Astrocyte (in vitro differentiated cells and primary cell): Measurements from ENCODE around the gene ISLR2. TPM values are rescaled to one million over a fixed set of nuclear protein-coding genes. Genes with fewer than 3 reads are reported as not detected.

Experiments used
- DNase-seq: peaks from one replicate; pipeline ENCODE4 v3.0.0-alpha.2; 2010; ENCODE audit warnings: low read depth
- FAIRE-seq: peaks from 2 replicates; lab custom pipeline; 2011; peaks lifted over from hg19 to GRCh38; lab: Jason Lieb, UNC
- H2AFZ ChIP-seq: 2 replicates; pipeline ENCODE4 v1.6.0; 2012; ENCODE audit warnings: low read depth, low read length, inconsistent platforms
- H3K27ac ChIP-seq: 2 replicates; pipeline ENCODE4 v1.5.1; 2011; ENCODE audit warnings: low read depth, low read length, inconsistent platforms
- H3K27me3 ChIP-seq: 2 replicates; pipeline ENCODE4 v1.6.0; 2011; ENCODE audit warnings: low read length, inconsistent platforms; ENCODE audit not compliant: insufficient read depth
- H3K36me3 ChIP-seq: 2 replicates; pipeline ENCODE4 v1.5.1; 2011; ENCODE audit warnings: low read length, inconsistent platforms; ENCODE audit not compliant: insufficient read depth
- H3K4me1 ChIP-seq: 2 replicates; pipeline ENCODE4 v1.5.1; 2011; ENCODE audit warnings: low read length, inconsistent platforms; ENCODE audit not compliant: insufficient read depth
- H3K4me2 ChIP-seq: 2 replicates; pipeline ENCODE4 v1.6.0; 2012; ENCODE audit warnings: low read length, inconsistent platforms
- H3K4me3 ChIP-seq: 2 replicates; pipeline ENCODE4 v1.5.1; 2011; ENCODE audit warnings: low read depth, mild to moderate bottlenecking, low read length, inconsistent platforms; ENCODE audit not compliant: insufficient read depth
- H3K79me2 ChIP-seq: 2 replicates; pipeline ENCODE4 v1.6.0; 2012; ENCODE audit warnings: mild to moderate bottlenecking, low read length, inconsistent platforms; ENCODE audit not compliant: insufficient read depth
- H3K9ac ChIP-seq: 2 replicates; pipeline ENCODE4 v1.6.0; 2012; ENCODE audit warnings: mild to moderate bottlenecking, low read length, inconsistent platforms
- H3K9me3 ChIP-seq: 2 replicates; pipeline ENCODE4 v1.5.1; 2012; ENCODE audit warnings: low read depth, mild to moderate bottlenecking, low read length, inconsistent platforms; ENCODE audit not compliant: insufficient read depth
- H4K20me1 ChIP-seq: 2 replicates; pipeline ENCODE4 v1.6.0; 2012; ENCODE audit warnings: low read length, inconsistent platforms; ENCODE audit not compliant: insufficient read depth
- H3K27ac Mint-ChIP-seq: one replicate; pipeline ENCODE4 v1.8.0; 2021; ENCODE audit warnings: mild to moderate bottlenecking, mixed read lengths; ENCODE audit not compliant: unreplicated experiment
- H3K27me3 Mint-ChIP-seq: one replicate; pipeline ENCODE4 v1.8.0; 2021; ENCODE audit warnings: low read depth, mixed read lengths; ENCODE audit not compliant: unreplicated experiment
- H3K36me3 Mint-ChIP-seq: one replicate; pipeline ENCODE4 v1.8.0; 2021; ENCODE audit warnings: low read depth, mixed read lengths; ENCODE audit not compliant: unreplicated experiment
- H3K4me1 Mint-ChIP-seq: one replicate; pipeline ENCODE4 v1.8.0; 2021; ENCODE audit warnings: low read depth, mixed read lengths; ENCODE audit not compliant: unreplicated experiment
- H3K4me3 Mint-ChIP-seq: one replicate; pipeline ENCODE4 v1.8.0; 2021; ENCODE audit warnings: mild to moderate bottlenecking, moderate library complexity, mixed read lengths; ENCODE audit not compliant: unreplicated experiment
- H3K9me3 Mint-ChIP-seq: one replicate; pipeline ENCODE4 v1.8.0; 2021; ENCODE audit warnings: mild to moderate bottlenecking, mixed read lengths; ENCODE audit not compliant: unreplicated experiment
- EZH2 ChIP-seq: IDR thresholded peaks from 2 replicates; pipeline ENCODE4 v1.6.1; 2012; ENCODE audit warnings: mild to moderate bottlenecking, low read length, inconsistent platforms; ENCODE audit not compliant: insufficient read depth
- total RNA-seq: library from RNA; stranded (reverse); gene quantifications from 2 replicates; pipeline ENCODE4 v1.2.1, GENCODE V29; 2021
- TF ChIP-seq, protein P1 (sequence below): IDR thresholded peaks from 2 replicates; pipeline ENCODE4 v1.5.1; 2011; ENCODE audit warnings: low read depth, mild to moderate bottlenecking, inconsistent platforms, low read length, moderate library complexity; ENCODE audit not compliant: insufficient read depth

The ISLR2 gene
- total RNA-seq, 1 donor from 2014 or later, result 0.14 TPM

DNA sequence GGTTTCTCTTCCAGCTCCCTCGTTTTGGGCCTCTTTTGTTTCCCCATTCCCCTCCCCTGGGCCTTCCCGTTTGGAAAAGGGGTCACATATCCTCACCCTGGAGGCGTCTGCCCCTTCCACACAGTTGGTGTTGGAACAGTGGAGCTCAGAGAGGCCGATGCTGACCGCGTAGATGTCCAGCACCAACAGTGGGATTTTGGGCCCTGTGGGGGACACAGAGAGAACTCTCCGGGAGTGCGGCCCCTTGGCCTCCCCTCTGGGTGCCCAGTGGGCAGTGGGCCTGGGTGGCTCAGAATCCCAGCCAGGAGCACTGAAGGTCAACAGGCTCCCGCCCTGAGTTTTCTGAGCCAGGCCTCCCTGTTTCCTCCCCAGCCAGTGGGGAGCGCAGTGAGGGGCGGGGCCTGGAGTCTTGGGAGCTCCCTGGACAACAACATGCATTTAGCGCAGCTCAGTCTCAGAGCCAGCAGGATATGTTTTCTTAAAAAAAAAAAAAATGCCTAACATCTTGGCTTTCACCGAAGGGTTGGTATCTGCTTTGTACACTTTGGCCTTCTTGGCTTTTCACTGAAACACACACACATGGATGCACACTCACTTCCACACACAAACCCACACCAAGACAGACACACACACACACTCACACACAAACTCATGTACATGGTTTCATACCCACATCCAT, 42.5 kb downstream of the ISLR2 start:
- H3K9me3 ChIP-seq, result no peaks in the 10 kb centered on the region
- H3K27ac Mint-ChIP-seq, result no peak overlapping the region
- H3K36me3 Mint-ChIP-seq, result peaks cover 2% of the 10 kb centered on the region
- H3K4me3 ChIP-seq, result no peak overlapping the region
- no peak overlapping the region for H3K27ac ChIP-seq
- no peak for FAIRE-seq
- no peak for TF ChIP-seq EZH2
- TF ChIP-seq, protein P1, sequence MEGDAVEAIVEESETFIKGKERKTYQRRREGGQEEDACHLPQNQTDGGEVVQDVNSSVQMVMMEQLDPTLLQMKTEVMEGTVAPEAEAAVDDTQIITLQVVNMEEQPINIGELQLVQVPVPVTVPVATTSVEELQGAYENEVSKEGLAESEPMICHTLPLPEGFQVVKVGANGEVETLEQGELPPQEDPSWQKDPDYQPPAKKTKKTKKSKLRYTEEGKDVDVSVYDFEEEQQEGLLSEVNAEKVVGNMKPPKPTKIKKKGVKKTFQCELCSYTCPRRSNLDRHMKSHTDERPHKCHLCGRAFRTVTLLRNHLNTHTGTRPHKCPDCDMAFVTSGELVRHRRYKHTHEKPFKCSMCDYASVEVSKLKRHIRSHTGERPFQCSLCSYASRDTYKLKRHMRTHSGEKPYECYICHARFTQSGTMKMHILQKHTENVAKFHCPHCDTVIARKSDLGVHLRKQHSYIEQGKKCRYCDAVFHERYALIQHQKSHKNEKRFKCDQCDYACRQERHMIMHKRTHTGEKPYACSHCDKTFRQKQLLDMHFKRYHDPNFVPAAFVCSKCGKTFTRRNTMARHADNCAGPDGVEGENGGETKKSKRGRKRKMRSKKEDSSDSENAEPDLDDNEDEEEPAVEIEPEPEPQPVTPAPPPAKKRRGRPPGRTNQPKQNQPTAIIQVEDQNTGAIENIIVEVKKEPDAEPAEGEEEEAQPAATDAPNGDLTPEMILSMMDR, result no peak
- H3K4me2 ChIP-seq, result peak overlapping the region; percentile 72
- no peaks in the 10 kb centered on the region for H3K79me2 ChIP-seq
- H3K4me1 ChIP-seq, result peaks cover 36% of the 10 kb centered on the region
- H2AFZ ChIP-seq, result no peak overlapping the region
- H3K9ac ChIP-seq, result peak overlapping the region; percentile 28
- DNase-seq, result no peak
- no peaks in the 10 kb centered on the region for H3K27me3 ChIP-seq
- no peaks in the 10 kb centered on the region for H4K20me1 ChIP-seq
- peaks cover 3% of the 10 kb centered on the region for H3K9me3 Mint-ChIP-seq
- H3K4me3 Mint-ChIP-seq, result no peak overlapping the region
- H3K36me3 ChIP-seq, result no peaks in the 10 kb centered on the region
- H3K4me1 Mint-ChIP-seq, result peaks cover 26% of the 10 kb centered on the region
- peaks cover 40% of the 10 kb centered on the region for H3K27me3 Mint-ChIP-seq

DNA sequence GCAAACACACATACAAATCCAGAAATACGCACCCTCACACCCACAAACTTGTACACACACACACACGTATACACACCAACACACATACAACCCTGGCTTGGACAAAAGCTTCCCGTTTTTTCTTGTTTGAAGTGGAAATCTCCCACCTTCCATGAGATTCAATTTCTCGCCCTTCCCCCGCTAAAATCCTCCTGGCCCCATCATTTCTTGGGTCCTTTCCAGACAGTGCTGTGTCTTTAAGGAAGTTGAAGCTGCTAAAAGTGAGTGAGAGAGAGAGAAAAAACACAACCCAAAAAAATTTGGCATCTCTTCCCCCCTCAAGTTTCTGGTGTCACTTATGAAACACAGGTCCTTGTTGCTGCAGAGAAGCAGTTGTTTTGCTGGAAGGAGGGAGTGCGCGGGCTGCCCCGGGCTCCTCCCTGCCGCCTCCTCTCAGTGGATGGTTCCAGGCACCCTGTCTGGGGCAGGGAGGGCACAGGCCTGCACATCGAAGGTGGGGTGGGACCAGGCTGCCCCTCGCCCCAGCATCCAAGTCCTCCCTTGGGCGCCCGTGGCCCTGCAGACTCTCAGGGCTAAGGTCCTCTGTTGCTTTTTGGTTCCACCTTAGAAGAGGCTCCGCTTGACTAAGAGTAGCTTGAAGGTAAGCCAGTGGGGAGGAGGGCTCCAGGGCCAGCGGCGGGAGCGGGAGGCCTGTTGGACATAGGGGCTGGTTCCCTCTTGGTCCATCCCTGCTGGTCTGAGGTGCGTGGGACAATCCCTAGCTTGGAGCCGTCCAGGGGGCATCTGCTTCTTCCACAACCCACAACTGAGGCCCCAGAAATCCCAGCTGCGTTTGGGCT, 43.2 kb downstream of the ISLR2 start, which contains the start of gene ISLR:
Gene ISLR, plus strand, starts transcription at position 331 of the 839 bp plus-strand sequence. CDS start 1,149 bp downstream, outside the sequence.
- no peak within 1 kb of the TSS for H3K4me3 Mint-ChIP-seq
- no peaks in the 10 kb centered on the region for H3K9me3 ChIP-seq
- DNase-seq (peak; percentile 18), FAIRE-seq (no peak)
- H3K36me3 Mint-ChIP-seq, result peaks cover 2% of the 10 kb centered on the region
- peak within 1 kb of the TSS; percentile 28 for H3K9ac ChIP-seq
- no peak within 1 kb of the TSS for H3K27ac ChIP-seq
- H2AFZ ChIP-seq, result no peak within 1 kb of the TSS
- TF ChIP-seq EZH2, result no peak
- TF ChIP-seq, protein P1, result no peak
- H3K27ac Mint-ChIP-seq, result no peak within 1 kb of the TSS
- peaks cover 43% of the 10 kb centered on the region for H3K4me1 ChIP-seq
- H3K4me1 Mint-ChIP-seq, result peaks cover 30% of the 10 kb centered on the region
- H3K4me2 ChIP-seq, result peak within 1 kb of the TSS; percentile 72
- peaks cover 6% of the 10 kb centered on the region for H3K9me3 Mint-ChIP-seq
- no peaks in the 10 kb centered on the region for H3K27me3 ChIP-seq
- peaks cover 32% of the 10 kb centered on the region for H3K27me3 Mint-ChIP-seq
- H3K4me3 ChIP-seq, result no peak within 1 kb of the TSS
- no peaks in the 10 kb centered on the region for H3K36me3 ChIP-seq
- no peaks in the 10 kb centered on the region for H3K79me2 ChIP-seq
- no peaks in the 10 kb centered on the region for H4K20me1 ChIP-seq
